Stimulated activated CD4-positive, alpha-beta T cell treated with anti-CD3 and anti-CD28 coated beads, Interleukin-4, amount 100 ng/mL, for 24 hours (primary cell): ENCODE data around the gene GIMAP8.
"Not testable (repeated sequence)": the region's sequence is repeated elsewhere in the genome, so short reads cannot be mapped to it uniquely, and the experiment has no call there.

ENCODE experiments used
- DNase-seq: peaks from one replicate; pipeline ENCODE4 v3.0.0-alpha.2; 2020

The GIMAP8 gene

GRCh38 chr7:150516956-150517745, 66.7 kb downstream of the GIMAP8 start:
- no peak for DNase-seq

- DNase-seq: no peak
Measured at GRCh38 chr7:150519310-150519709, 68.9 kb downstream of the GIMAP8 start.

DNA sequence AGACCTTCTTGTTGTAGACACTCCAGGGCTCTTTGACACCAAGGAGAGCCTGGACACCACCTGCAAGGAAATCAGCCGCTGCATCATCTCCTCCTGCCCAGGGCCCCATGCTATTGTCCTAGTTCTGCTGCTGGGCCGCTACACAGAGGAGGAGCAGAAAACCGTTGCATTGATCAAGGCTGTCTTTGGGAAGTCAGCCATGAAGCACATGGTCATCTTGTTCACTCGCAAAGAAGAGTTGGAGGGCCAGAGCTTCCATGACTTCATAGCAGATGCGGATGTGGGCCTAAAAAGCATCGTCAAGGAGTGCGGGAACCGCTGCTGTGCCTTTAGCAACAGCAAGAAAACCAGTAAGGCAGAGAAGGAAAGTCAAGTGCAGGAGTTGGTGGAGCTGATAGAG, 69.7 kb downstream of the GIMAP8 start:
- peak; percentile 38 for DNase-seq

DNA sequence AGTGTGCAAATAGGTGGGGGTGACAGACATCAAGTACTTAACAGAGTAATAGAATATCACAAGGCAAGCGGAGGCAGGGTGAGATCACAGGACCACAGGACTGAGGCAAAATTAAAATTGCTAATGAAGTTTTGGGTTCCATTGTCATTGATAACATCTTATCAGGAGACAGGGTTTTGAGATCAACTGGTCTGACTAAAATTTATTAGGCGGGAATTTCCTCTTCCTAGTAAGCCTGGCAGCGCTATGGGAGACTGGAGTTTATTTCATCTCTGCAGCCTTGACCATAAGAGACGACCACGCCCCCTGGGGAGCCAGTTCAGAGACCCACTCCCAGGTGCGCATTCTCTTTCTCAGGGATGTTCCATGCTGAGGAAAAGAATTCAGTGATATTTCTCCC, 72.5 kb downstream of the GIMAP8 start:
- not testable (repeated sequence) for DNase-seq

DNA sequence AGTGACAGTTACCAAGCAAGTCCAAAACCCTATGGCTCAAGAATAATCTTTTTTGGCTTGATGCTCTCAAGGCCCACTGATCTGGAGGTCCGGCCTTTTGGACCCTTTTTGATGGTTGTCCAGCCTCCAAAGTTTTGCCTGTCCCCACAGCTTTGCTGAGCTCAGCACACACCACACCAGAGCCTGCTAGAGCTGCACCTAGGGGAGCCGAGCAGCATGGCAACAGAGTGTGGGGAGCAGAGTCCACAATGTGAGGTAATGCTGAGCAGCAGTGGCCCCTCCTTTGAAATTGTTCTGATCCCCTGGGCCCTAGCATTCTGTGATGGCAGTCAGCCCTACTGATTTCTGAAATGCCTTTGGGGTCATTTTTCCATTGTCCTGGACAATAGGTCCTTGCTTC, 73.6 kb downstream of the GIMAP8 start:
- DNase-seq: no peak
